ENCODE measurements around the gene TMEM270. TPM values are rescaled to one million over a fixed set of nuclear protein-coding genes. Genes with fewer than 3 reads are reported as not detected.

TMEM270 gene
- total RNA-seq, 1 experiment from 2014 or later = 0.72 TPM

DNA sequence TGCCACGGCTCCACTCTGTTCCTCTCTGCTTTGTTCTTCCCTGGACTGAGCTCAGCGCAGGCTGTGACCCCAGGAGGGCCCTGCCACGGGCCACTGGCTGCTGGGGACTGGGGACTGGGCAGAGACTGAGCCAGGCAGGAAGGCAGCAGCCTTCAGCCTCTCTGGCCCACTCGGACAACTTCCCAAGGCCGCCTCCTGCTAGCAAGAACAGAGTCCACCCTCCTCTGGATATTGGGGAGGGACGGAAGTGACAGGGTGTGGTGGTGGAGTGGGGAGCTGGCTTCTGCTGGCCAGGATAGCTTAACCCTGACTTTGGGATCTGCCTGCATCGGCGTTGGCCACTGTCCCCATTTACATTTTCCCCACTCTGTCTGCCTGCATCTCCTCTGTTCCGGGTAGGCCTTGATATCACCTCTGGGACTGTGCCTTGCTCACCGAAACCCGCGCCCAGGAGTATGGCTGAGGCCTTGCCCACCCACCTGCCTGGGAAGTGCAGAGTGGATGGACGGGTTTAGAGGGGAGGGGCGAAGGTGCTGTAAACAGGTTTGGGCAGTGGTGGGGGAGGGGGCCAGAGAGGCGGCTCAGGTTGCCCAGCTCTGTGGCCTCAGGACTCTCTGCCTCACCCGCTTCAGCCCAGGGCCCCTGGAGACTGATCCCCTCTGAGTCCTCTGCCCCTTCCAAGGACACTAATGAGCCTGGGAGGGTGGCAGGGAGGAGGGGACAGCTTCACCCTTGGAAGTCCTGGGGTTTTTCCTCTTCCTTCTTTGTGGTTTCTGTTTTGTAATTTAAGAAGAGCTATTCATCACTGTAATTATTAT, 28.9 kb upstream of the TMEM270 start:
- H3K27ac ChIP-seq (ENCODE audit: low read length) = peak overlapping the region; percentile 96
- TF ChIP-seq, protein P1, sequence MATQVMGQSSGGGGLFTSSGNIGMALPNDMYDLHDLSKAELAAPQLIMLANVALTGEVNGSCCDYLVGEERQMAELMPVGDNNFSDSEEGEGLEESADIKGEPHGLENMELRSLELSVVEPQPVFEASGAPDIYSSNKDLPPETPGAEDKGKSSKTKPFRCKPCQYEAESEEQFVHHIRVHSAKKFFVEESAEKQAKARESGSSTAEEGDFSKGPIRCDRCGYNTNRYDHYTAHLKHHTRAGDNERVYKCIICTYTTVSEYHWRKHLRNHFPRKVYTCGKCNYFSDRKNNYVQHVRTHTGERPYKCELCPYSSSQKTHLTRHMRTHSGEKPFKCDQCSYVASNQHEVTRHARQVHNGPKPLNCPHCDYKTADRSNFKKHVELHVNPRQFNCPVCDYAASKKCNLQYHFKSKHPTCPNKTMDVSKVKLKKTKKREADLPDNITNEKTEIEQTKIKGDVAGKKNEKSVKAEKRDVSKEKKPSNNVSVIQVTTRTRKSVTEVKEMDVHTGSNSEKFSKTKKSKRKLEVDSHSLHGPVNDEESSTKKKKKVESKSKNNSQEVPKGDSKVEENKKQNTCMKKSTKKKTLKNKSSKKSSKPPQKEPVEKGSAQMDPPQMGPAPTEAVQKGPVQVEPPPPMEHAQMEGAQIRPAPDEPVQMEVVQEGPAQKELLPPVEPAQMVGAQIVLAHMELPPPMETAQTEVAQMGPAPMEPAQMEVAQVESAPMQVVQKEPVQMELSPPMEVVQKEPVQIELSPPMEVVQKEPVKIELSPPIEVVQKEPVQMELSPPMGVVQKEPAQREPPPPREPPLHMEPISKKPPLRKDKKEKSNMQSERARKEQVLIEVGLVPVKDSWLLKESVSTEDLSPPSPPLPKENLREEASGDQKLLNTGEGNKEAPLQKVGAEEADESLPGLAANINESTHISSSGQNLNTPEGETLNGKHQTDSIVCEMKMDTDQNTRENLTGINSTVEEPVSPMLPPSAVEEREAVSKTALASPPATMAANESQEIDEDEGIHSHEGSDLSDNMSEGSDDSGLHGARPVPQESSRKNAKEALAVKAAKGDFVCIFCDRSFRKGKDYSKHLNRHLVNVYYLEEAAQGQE (IDR thresholded peaks at IDR 0.05; ENCODE audit: insufficient read depth in 1 of 2, low read depth in 2 of 2, low read length in 1 of 2) = no peak
- TF ChIP-seq SIN3A (IDR thresholded peaks at IDR 0.05; ENCODE audit: borderline replicate concordance, insufficient read depth, low read depth, low read length) = no peak
- no peaks in the 10 kb centered on the region for H3K9me3 ChIP-seq (ENCODE audit: control insufficient read depth, insufficient read depth, low read depth, low read length)
- CTCF ChIA-PET = interaction anchor here (0.6 to 0.8 kb wide), 3 partner anchors 92 to 370 kb away, joined by 3 to 7 read pairs (median 5); no protein-coding TSS in a partner anchor
- H3K27me3 ChIP-seq (ENCODE audit: control insufficient read depth, insufficient read depth, low read length) = no peaks in the 10 kb centered on the region
- H3K4me3 ChIP-seq (ENCODE audit: low read depth in 2 of 2, low read length in 2 of 2) = peak overlapping the region; percentile 73 to 97
- BruUV-seq (replicated peaks) = no TSS peak
- intact Hi-C loops (cut with micrococcal nuclease; ENCODE audit: unreplicated experiment) (no loop called here), in situ Hi-C loops (cut with HindIII; ENCODE audit: low pct_unique_long_range_greater_than_20kb, low sequenced_read_pairs) (no loop called here)
- H3K4me1 ChIP-seq (ENCODE audit: control insufficient read depth, insufficient read depth, low read length) = peaks cover 33% of the 10 kb centered on the region
- peak; percentile 33 for ATAC-seq
- no peak for DNase-seq (ENCODE audit: low read depth, low spot score)
- H3K36me3 ChIP-seq (ENCODE audit: control insufficient read depth, insufficient read depth, low read length) = no peaks in the 10 kb centered on the region; the same call in 1 of the 2 replicates
- POLR2A ChIA-PET = interaction anchor here (0.5 to 2.3 kb wide), 8 partner anchors 10 to 647 kb away, joined by 3 to 13 read pairs (median 4); partner anchors contain the start of genes ABHD11 and METTL27

DNA sequence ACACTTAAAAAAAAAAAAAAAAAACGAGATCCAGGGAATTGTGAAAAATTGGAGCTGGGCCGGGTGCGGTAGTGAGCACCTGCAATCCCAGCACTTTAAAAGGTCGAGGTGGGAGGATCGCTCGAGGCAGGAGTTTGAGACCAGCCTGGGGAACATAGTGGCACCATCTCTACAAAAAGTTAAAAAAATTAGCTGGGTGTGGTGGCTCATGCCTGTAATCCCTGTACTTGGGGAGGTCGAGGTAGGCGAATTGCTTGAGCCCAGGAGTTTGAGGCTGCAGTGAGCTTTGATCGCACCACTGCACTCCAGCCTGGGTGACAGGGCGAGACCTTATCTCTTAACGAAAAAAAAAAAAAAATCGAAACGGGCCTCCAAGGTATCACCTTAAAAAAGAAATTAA, 28.2 kb upstream of the TMEM270 start:
- ATAC-seq (no peak), DNase-seq (ENCODE audit: low read depth, low spot score) (no peak)
- no TSS peak for BruUV-seq (replicated peaks)
- TF ChIP-seq, protein P1 (IDR thresholded peaks at IDR 0.05; ENCODE audit: insufficient read depth in 1 of 2, low read depth in 2 of 2, low read length in 1 of 2) = no peak
- TF ChIP-seq POLR2AphosphoS5 (IDR thresholded peaks at IDR 0.05; ENCODE audit: low read depth, low read length) (no peak), TCF7L2 (IDR thresholded peaks at IDR 0.05; ENCODE audit: low read depth, low read length) (no peak), CTCF (IDR thresholded peaks at IDR 0.05) (no peak), SIN3A (IDR thresholded peaks at IDR 0.05; ENCODE audit: borderline replicate concordance, insufficient read depth, low read depth, low read length) (no peak)
- in situ Hi-C loops (cut with HindIII; ENCODE audit: low pct_unique_long_range_greater_than_20kb, low sequenced_read_pairs) = no loop called here
- Histone ChIP-seq H3K4me3 (ENCODE audit: low read depth in 2 of 2, low read length in 2 of 2) (peak overlapping the region; percentile 73 to 97), H3K9me3 (ENCODE audit: control insufficient read depth, insufficient read depth, low read depth, low read length) (no peaks in the 10 kb centered on the region), H3K36me3 (ENCODE audit: control insufficient read depth, insufficient read depth, low read length) (no peaks in the 10 kb centered on the region; the same call in 1 of the 2 replicates), H3K4me1 (ENCODE audit: control insufficient read depth, insufficient read depth, low read length) (peaks cover 28% of the 10 kb centered on the region), H3K27me3 (ENCODE audit: control insufficient read depth, insufficient read depth, low read length) (no peaks in the 10 kb centered on the region), H3K27ac (ENCODE audit: low read length) (peak overlapping the region; percentile 84)
- intact Hi-C loops (cut with micrococcal nuclease; ENCODE audit: unreplicated experiment) = no loop called here
- POLR2A ChIA-PET = interaction anchor here (0.5 to 2.3 kb wide), 9 partner anchors 10 to 646 kb away, joined by 4 to 13 read pairs (median 5); partner anchors contain the start of genes ABHD11 and METTL27
- CTCF ChIA-PET = interaction anchor here (0.6 to 0.8 kb wide), 2 partner anchors 97 to 370 kb away, joined by 5 to 7 read pairs; no protein-coding TSS in a partner anchor

Data from Panc1 (cell line).